Heart left ventricle (tissue), 16 donors: ENCODE measurements around the gene IGFN1. TPM values are rescaled to one million over a fixed set of nuclear protein-coding genes. Genes with fewer than 3 reads are reported as not detected.

Source experiments
- ATAC-seq, 4 donors: fragments of 200-7000 bp; cut with Tn5 transposase; one replicate each; pipeline ENCODE4 v1.9.1; 2020 to 2022; ENCODE audit warnings: moderate library complexity in 4 of 4, mild to moderate bottlenecking in 3 of 4, moderate number of reproducible peaks in 1 of 4
- DNase-seq, 5 donors: peaks; one replicate each; pipeline ENCODE4 v3.0.0-alpha.2; 2020
- H3K27ac ChIP-seq, 12 donors: fragments of 200-600 bp; sonication (generic) in 4 of 12; one replicate each; pipeline versions ENCODE4 v1.5.0 to v1.8.0; 2016 to 2022; ENCODE audit warnings: mild to moderate bottlenecking in 2 of 12
- H3K27me3 ChIP-seq, 9 donors: fragments of 200-600 bp; sonication (generic) in 2 of 9; one replicate each; pipeline versions ENCODE4 v1.5.1 to v1.8.0; 2016 to 2022; ENCODE audit warnings: mild to moderate bottlenecking in 3 of 9
- H3K36me3 ChIP-seq, 9 donors: fragments of 200-600 bp; sonication (generic) in 2 of 9; one replicate each; pipeline versions ENCODE4 v1.5.0 to v1.8.0; 2018 to 2022; ENCODE audit warnings: mild to moderate bottlenecking in 2 of 9
- H3K4me1 ChIP-seq, 12 donors: fragments of 200-600 bp; sonication (generic) in 4 of 12; one replicate each; pipeline versions ENCODE4 v1.5.0 to v1.8.0; 2016 to 2022; ENCODE audit warnings: mild to moderate bottlenecking in 3 of 12
- H3K4me3 ChIP-seq, 12 donors: fragments of 200-600 bp; sonication (generic) in 4 of 12; one replicate each; pipeline versions ENCODE4 v1.5.0 to v1.8.0; 2017 to 2022; ENCODE audit warnings: mild to moderate bottlenecking in 9 of 12, moderate library complexity in 4 of 12
- H3K9me3 ChIP-seq, 12 donors: fragments of 200-600 bp; sonication (generic) in 4 of 12; one replicate each; pipeline versions ENCODE4 v1.5.0 to v1.8.0; 2016 to 2022; ENCODE audit warnings: mild to moderate bottlenecking in 1 of 12
- CTCF ChIP-seq, 12 donors: fragments of 200-600 bp; sonication (generic) in 4 of 12; IDR thresholded peaks; one replicate each; pipeline versions ENCODE4 v1.5.0 to v1.8.0; 2018 to 2022; ENCODE audit warnings: antibody characterized with exemption in 12 of 12, mild to moderate bottlenecking in 5 of 12
- POLR2A ChIP-seq, 2 donors: fragments of 450-650 bp; IDR thresholded peaks; one replicate each; pipeline ENCODE4 v1.6.1; 2017; ENCODE audit warnings: antibody characterized with exemption in 2 of 2, mild to moderate bottlenecking in 2 of 2, moderate library complexity in 2 of 2
- WGBS, 4 donors: extraction: QIAGEN DNeasy Blood & Tissue Kit in 2 of 4; methylation state at CpG; one replicate each; pipeline versions ENCODE4 v1.1.5 to v1.1.7; 2013 to 2018; 5-methylcytosine and 5-hydroxymethylcytosine counted together
- intact Hi-C, 10 donors: fragments of 100-400 bp; cut with DNase I; formaldehyde crosslinking; loops; one replicate each; pipeline versions ENCODE4 v1.11.1 to v1.14.2; 2022
- polyA plus RNA-seq, 2 donors: library from polyadenylated mRNA; stranded (reverse); fragments of 200-250 nt; gene quantifications; one replicate each; pipeline ENCODE4 v1.2.3, GENCODE V29; 2013
- total RNA-seq, 9 donors: library from RNA; depleted of rRNA in 2 of 9; stranded (reverse); fragments of >200 nt in 2 of 9; fragmentation: NEBNext Ultra II Directional in 3 of 9; extraction: Animal tissue kit (Norgen Biotek cat#: 25700) in 3 of 9; gene quantifications; one replicate each; pipeline versions ENCODE4 v1.1.0 to v1.2.4, GENCODE V29; 2016 to 2023
- donor health status: ischemic (EF 13 %, LVEDD 7.1; RV severe dilation, severe dysfunction).
- donor health status: healthy with polysubstance abuse.
- donor health status: DM: no; HTN: yes; CAD: no.
- donor health status: DM: no; HTN: no; CAD: no.
- donor health status: ischemic (EF 25% LVEDD 6.9; RV normal size, moderate dysfunction).
- donor health status: ischemic (EF 25% LVEDD 5.7; RV mildly dilated, moderate dysfunction).
- donor health status: healthy.
- donor health status: DM: yes; HTN: yes; CAD: no.
- donor health status: ischemic (EF 35%, LVEDD 5.7; RV mildly dilated, moderate dysfunction).
- donor health status: nonischemic (EF 11% LVEDD 7.7; RV severe dilation, severe dysfunction).
- donor health status: DM: yes; HTN: yes; CAD: no.
- donor health status: PGD.
- donor health status: ischemic (EF 29% LVEDD 5.4; RV normal size, mild dysfunction).
- donor health status: nonischemic (EF 23%, LVEDD 6.1; RV moderate dilation, normal function).

The IGFN1 gene
- total and polyA plus RNA-seq, 11 donors, result 0.03 to 0.04 TPM; not detected in 9

GRCh38 chr1:201190005-201190404, 619 bp upstream of the IGFN1 start:
- no peak for TF ChIP-seq POLR2A (IDR thresholded peaks at IDR 0.05)
- TF ChIP-seq CTCF (IDR thresholded peaks at IDR 0.05), result no peak
- WGBS, 4 donors, result 83 to 90% (median 88%) methylated on average over 6 of the region's 6 CpGs
- no peak for ATAC-seq
- intact Hi-C loops, result no loop called here
- Histone ChIP-seq H3K4me3 (no peak overlapping the region), H3K4me1 (peaks cover 0 to 9% (median 0%) of the 10 kb centered on the region in 12 donors), H3K9me3 (no peaks in the 10 kb centered on the region), H3K27ac (no peak overlapping the region), H3K27me3 (peaks cover 0 to 13% (median 0%) of the 10 kb centered on the region in 9 donors), H3K36me3 (no peaks in the 10 kb centered on the region)
- DNase-seq, result no peak

GRCh38 chr1:201191653-201192260, 1.1 kb downstream of the IGFN1 start:
- intact Hi-C loops, result no loop called here
- WGBS, 4 donors, result 76 to 78% (median 77%) methylated on average over 18 of the region's 18 CpGs

GRCh38 chr1:201192261-201192788, 1.7 kb downstream of the IGFN1 start:
- TF ChIP-seq POLR2A (IDR thresholded peaks at IDR 0.05), result no peak
- no peak for TF ChIP-seq CTCF (IDR thresholded peaks at IDR 0.05)
- peaks cover 0 to 9% (median 0%) of the 10 kb centered on the region in 12 donors for H3K4me1 ChIP-seq
- no peak overlapping the region for H3K4me3 ChIP-seq
- intact Hi-C loops, result no loop called here
- H3K27me3 ChIP-seq, result peaks cover 0 to 13% (median 0%) of the 10 kb centered on the region in 9 donors
- H3K36me3 ChIP-seq, result no peaks in the 10 kb centered on the region
- DNase-seq (no peak), ATAC-seq (peak in 2 of 4 donors; percentile 37 to 52)
- 78 to 90% (median 88%) methylated on average over 3 of the region's 3 CpGs for WGBS, 4 donors
- no peaks in the 10 kb centered on the region for H3K9me3 ChIP-seq
- no peak overlapping the region for H3K27ac ChIP-seq

More at GRCh38 chr1:201191653-201192260, 1.1 kb downstream of the IGFN1 start:
- no peak overlapping the region for H3K4me3 ChIP-seq
- peaks cover 0 to 13% (median 0%) of the 10 kb centered on the region in 9 donors for H3K27me3 ChIP-seq
- no peaks in the 10 kb centered on the region for H3K9me3 ChIP-seq
- ATAC-seq (peak in 1 of 4 donors; percentile 29), DNase-seq (no peak)
- no peak overlapping the region for H3K27ac ChIP-seq
- TF ChIP-seq CTCF (IDR thresholded peaks at IDR 0.05), result no peak
- no peak for TF ChIP-seq POLR2A (IDR thresholded peaks at IDR 0.05)
- H3K36me3 ChIP-seq, result no peaks in the 10 kb centered on the region
- H3K4me1 ChIP-seq, result peaks cover 0 to 9% (median 0%) of the 10 kb centered on the region in 12 donors

GRCh38 chr1:201194046-201194445, 3.4 kb downstream of the IGFN1 start:
- no peak for ATAC-seq
- no peak overlapping the region for H3K27ac ChIP-seq
- 56 to 77% (median 76%) methylated on average over 1 to 6 of the region's 6 CpGs for WGBS, 4 donors

More at GRCh38 chr1:201194046-201194445, 3.4 kb downstream of the IGFN1 start:
- DNase-seq, result no peak
- intact Hi-C loops, result no loop called here
- Histone ChIP-seq H3K9me3 (no peaks in the 10 kb centered on the region), H3K4me1 (peaks cover 0 to 9% (median 0%) of the 10 kb centered on the region in 12 donors), H3K27me3 (peaks cover 0 to 13% (median 0%) of the 10 kb centered on the region in 9 donors), H3K36me3 (no peaks in the 10 kb centered on the region), H3K4me3 (no peak overlapping the region)
- TF ChIP-seq POLR2A (IDR thresholded peaks at IDR 0.05), result no peak
